ENCODE measurements around the gene CKAP4. TPM values are rescaled to one million over a fixed set of nuclear protein-coding genes. Genes with fewer than 3 reads are reported as not detected.

CKAP4 gene
- total RNA-seq, 1 donor from 2014 or later, result 175 TPM

DNA sequence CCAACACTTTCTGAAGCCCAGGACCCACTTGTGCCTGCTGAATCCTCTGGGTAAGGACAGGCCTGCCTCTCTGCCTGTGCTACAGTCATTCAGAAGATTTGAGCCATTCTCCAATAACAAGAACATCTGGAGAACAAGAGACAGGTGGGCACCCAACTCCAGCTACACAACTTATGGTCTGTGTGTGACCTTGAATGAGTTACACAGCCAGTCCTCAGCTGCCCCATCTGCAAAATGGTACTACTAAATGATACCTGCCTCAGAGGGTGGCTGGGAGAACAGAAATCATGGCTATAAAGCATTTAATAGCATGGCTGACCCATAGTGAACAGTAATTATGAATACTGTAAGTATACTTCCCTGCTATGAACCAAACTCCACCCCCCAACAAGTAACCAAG lies 4.2 kb downstream of the CKAP4 start:
- DNase-seq (ENCODE audit: low read depth, low spot score), result no peak

- no peak for DNase-seq (ENCODE audit: low read depth, low spot score)
Measured at GRCh38 chr12:106240821-106241220, 7.0 kb downstream of the CKAP4 start.

GRCh38 chr12:106239951-106240335 lies 7.9 kb downstream of the CKAP4 start:
- DNase-seq (ENCODE audit: low read depth, low spot score), result no peak

GRCh38 chr12:106239241-106239950 lies 8.4 kb downstream of the CKAP4 start:
- DNase-seq (ENCODE audit: low read depth, low spot score), result no peak

- no peak for DNase-seq (ENCODE audit: low read depth, low spot score)
Measured at GRCh38 chr12:106238146-106238545, 9.7 kb downstream of the CKAP4 start.

GRCh38 chr12:106235770-106236169 lies 12.1 kb downstream of the CKAP4 start:
- no peak for DNase-seq (ENCODE audit: low read depth, low spot score)

DNA sequence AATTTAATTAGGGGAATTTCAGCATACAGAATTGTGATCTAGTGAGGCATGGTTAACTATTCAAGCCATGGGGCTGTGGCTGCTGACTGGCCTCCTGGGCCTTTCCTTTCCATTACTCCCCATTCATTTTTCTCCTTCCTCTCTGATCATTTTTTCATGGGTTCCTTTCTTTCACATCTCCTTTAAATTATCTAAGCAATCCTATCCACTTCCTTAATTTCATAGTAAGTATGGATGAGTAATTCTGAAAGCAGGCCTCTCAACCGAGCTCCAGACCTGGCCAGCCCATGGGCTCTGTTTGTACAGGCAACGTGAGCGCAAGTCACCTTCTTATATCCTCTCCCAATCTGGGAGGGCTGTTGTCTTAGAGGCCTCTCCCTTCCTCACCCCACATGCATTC lies 13.4 kb downstream of the CKAP4 start:
- no peak for DNase-seq (ENCODE audit: low read depth, low spot score)

DNA sequence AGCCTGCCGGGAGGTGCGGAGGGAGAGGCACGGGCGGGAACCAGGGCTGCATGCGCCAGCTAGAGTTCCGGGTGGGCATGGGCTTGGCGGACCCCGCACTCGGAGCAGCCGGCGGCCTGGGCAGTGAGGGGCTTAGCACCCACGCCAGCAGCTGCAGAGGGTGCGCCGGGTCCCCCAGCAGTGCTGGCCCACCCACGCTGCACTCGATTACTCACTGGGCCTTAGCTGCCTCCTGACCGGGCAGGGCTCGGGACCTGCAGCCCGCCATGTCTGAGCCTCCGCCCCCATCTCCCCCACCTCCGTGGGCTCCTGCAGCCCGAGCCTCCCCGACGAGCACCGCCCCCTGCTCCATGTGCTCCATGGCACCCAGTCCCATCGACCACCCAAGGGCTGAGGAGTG lies 14.8 kb downstream of the CKAP4 start:
- no peak for DNase-seq (ENCODE audit: low read depth, low spot score)

DNA sequence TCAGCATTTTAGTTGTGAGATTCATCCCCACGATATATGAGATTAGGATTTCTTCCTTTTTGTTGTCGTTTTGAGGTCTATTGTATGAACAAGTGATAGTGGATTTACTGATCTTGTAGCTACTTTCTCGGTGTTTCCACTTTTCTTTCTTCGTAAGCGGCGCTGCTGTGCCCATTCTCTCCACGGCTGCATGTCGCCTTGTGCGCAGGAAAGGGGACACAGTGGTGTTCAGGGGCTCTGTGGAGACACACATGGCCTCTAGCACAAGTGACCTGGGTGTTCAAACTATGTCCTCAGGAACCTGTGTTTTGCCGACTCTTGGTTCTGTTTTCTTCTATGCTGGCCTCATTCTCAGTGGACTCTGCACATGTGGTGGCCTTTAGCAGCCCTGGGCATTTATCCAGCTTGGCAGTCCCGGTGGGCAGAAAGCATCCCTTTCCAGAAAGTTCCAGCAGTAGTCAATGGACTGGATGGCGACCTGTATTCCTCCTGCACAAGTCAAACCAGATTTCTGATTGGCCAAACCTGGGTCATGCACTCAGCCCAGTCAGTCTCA lies 18.7 kb downstream of the CKAP4 start:
- DNase-seq (ENCODE audit: low read depth, low spot score), result no peak

DNA sequence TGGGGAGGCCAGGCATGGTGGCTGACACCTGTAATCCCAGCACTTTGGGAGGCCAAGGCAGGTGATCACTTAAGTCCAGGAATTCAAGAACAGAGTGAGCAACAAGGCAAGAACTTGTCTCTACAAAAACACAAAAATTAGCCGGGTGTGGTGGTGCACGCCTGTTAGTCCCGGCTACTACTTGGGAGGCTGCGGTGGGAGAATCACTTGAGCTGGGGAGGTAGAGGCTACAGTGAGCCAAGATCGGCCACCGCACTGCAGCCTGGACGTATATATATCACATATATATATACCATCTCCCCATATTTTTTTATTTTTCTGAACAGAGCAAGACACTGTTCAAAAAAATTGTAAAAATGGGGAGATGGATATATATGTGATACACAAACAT lies 19.5 kb downstream of the CKAP4 start:
- no peak for DNase-seq (ENCODE audit: low read depth, low spot score)

GRCh38 chr12:106227641-106228319 lies 20.0 kb downstream of the CKAP4 start:
- no peak for DNase-seq (ENCODE audit: low read depth, low spot score)

- DNase-seq (ENCODE audit: low read depth, low spot score), result no peak
Measured at GRCh38 chr12:106226884-106227640, 20.8 kb downstream of the CKAP4 start.

GRCh38 chr12:106224355-106224706 lies 23.5 kb downstream of the CKAP4 start:
- no peak for DNase-seq (ENCODE audit: low read depth, low spot score)

DNA sequence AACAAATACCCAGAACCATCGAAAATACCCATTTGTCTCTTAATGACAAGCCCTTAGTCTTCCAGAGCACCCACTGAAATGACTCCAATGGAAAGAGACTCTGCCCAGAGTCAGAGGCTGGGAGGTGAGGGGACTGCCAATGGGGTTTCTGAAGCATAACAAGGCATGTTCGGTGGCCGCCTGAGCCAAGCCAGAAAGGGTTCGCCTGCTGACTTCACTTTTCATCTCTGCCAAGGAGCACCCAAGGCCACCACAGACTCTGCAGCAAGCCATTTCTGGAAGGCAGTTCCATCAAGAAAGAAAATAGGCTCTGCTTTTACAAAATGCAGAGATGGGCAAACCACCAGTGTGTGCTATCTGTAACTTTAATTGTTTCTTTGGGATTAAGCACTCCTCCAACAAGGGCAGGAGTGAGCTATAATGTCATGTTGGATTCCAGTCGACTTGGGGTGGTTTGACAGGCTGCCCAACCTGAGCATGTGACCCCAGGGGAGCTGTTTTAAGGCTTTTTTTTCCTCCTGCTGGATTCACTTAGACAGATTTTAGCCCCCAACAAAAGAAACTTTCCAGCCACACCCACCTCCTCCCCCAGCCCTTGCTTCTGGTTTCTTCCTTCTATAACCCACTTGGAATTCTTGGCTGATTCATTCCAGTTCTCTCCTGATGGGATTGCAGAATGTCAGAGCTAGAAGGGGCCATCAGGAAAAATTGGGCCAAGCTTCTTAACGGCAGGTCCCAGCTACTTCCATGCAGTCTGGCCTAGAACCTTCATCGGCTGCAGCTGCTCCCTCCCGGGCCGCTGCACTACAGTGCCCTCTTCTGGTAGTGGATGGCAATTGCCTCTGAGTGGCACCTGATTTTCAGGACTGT lies 24.1 kb downstream of the CKAP4 start:
- no peak for DNase-seq (ENCODE audit: low read depth, low spot score)

- DNase-seq (ENCODE audit: low read depth, low spot score), result no peak
Measured at GRCh38 chr12:106220536-106220935, 27.3 kb downstream of the CKAP4 start.

DNA sequence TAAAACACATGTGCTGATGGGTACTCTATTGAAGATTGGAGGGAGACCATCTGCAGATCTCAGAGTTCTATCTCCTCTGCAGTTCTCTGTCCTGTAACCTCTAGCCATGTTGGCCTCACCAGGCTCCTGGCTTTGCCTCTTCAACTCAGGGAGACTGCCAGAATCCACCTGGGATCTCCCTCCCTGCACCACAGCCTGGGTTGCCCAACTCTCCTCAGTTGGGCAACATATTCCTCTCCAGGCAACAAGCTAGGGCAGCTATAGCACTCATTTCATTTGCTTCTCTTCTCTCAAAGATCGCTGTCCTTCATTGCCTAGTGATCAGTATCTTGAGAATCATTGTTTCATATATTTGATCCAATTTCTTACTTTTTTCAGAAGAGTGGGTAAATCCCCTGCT lies 28.8 kb downstream of the CKAP4 start:
- DNase-seq (ENCODE audit: low read depth, low spot score), result no peak

GRCh38 chr12:106217706-106218105 lies 30.1 kb downstream of the CKAP4 start:
- no peak for DNase-seq (ENCODE audit: low read depth, low spot score)

DNA sequence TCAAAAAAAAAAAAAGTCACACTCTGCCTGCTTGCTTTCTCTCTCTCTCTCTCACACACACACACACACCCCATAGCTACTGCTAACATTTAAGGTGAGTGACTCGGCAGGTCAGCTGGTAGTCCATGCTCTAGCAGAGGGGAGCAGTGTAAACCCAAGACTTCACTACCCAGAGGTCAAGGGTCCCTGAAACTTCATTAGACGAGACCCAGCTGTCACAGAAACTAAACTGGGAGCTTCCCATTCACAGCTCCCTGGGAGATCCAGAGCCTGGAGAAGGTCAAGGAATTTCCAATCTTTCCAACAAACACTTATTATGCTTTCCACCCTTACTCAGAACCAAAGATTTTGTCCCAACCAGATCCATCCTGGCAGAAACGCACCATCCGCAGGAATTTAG lies 33.2 kb downstream of the CKAP4 start:
- no peak for DNase-seq (ENCODE audit: low read depth, low spot score)

- no peak for DNase-seq (ENCODE audit: low read depth, low spot score)
Measured at GRCh38 chr12:106213662-106214061, 34.2 kb downstream of the CKAP4 start.

GRCh38 chr12:106211973-106212372 lies 35.8 kb downstream of the CKAP4 start:
- no peak for DNase-seq (ENCODE audit: low read depth, low spot score)

All from pulmonary artery endothelial cell (primary cell).